HL-60 (cell line): ENCODE data around the gene IL20RB.

Experiments
- CTCF ChIP-seq: IDR thresholded peaks from one replicate; pipeline ENCODE4 v1.5.1; 2011; ENCODE audit warnings: low read length, control low read depth, inconsistent platforms; ENCODE audit not compliant: insufficient read depth
- GABPA ChIP-seq: IDR thresholded peaks from 2 replicates; pipeline ENCODE4 v1.6.1; 2012; ENCODE audit warnings: low read depth

- TF ChIP-seq CTCF (no peak), GABPA (no peak)
Measured at GRCh38 chr3:137024348-137024747, 66.6 kb downstream of the IL20RB start.
